Endothelial cell of umbilical vein (primary cell): Measurements from ENCODE around the gene ATP8A2.

Experiments used
- CTCF ChIP-seq, 2 donors: IDR thresholded peaks; 1 replicate in 1 of 2; 2 replicates in 1 of 2; pipeline ENCODE4 v1.5.1; 2011; ENCODE audit warnings: low read length in 2 of 2, mild to moderate bottlenecking in 2 of 2, moderate library complexity in 2 of 2, control low read depth in 1 of 2, inconsistent platforms in 1 of 2, low read depth in 1 of 2; ENCODE audit not compliant: insufficient read depth in 1 of 2; ENCODE audit errors: extremely low read depth in 1 of 2
- POLR2A ChIP-seq: IDR thresholded peaks from 2 replicates; pipeline ENCODE4 v1.6.1; 2012; ENCODE audit warnings: low read depth, mild to moderate bottlenecking, control low read depth, low read length
- POLR2AphosphoS5 ChIP-seq: IDR thresholded peaks from 2 replicates; pipeline ENCODE4 v1.6.1; 2012; ENCODE audit warnings: low read depth, mild to moderate bottlenecking, control low read depth, low read length, moderate library complexity; ENCODE audit not compliant: insufficient read depth

- no peak for TF ChIP-seq CTCF (IDR thresholded peaks at IDR 0.05; ENCODE audit: extremely low read depth in 1 of 2, insufficient read depth in 1 of 2, low read depth in 1 of 2, low read length in 2 of 2)
- TF ChIP-seq POLR2A: no peak
- TF ChIP-seq POLR2AphosphoS5: no peak
These were observed 216.7 kb downstream of the ATP8A2 start for GRCh38 chr13:25588336-25589060.
